ENCODE results near the gene AXIN2.

- TF ChIP-seq CTCF (IDR thresholded peaks at IDR 0.05) (no peak), POLR2AphosphoS5 (IDR thresholded peaks at IDR 0.05) (no peak), POLR2A (IDR thresholded peaks at IDR 0.05) (no peak), EP300 (IDR thresholded peaks at IDR 0.05) (no peak)
Measured at GRCh38 chr17:65601145-65601544, 39.7 kb upstream of the AXIN2 start.
